GM10266 (cell line): ENCODE results near the gene PLCH1.

Experiments used
- DNase-seq: peaks from one replicate; pipeline ENCODE4 v3.0.0; 2012; ENCODE audit errors: extremely low spot score
- CTCF ChIP-seq: IDR thresholded peaks from 2 replicates; pipeline ENCODE4 v1.5.1; 2012; ENCODE audit warnings: mild to moderate bottlenecking, low read depth; ENCODE audit not compliant: control insufficient read depth, insufficient read depth; ENCODE audit errors: missing control alignments

Gene PLCH1

GRCh38 chr3:155394240-155394639 lies 350.6 kb downstream of the PLCH1 start:
- TF ChIP-seq CTCF: no peak
- no peak for DNase-seq

GRCh38 chr3:155393316-155393715 lies 351.6 kb downstream of the PLCH1 start:
- no peak for DNase-seq
- TF ChIP-seq CTCF: no peak

- TF ChIP-seq CTCF: no peak
- DNase-seq: no peak
These were observed 352.7 kb downstream of the PLCH1 start for GRCh38 chr3:155392138-155392537.

GRCh38 chr3:155391551-155391958 lies 353.3 kb downstream of the PLCH1 start:
- TF ChIP-seq CTCF: no peak
- no peak for DNase-seq

GRCh38 chr3:155391104-155391503 lies 353.8 kb downstream of the PLCH1 start:
- no peak for DNase-seq
- no peak for TF ChIP-seq CTCF

GRCh38 chr3:155390351-155390750 lies 354.5 kb downstream of the PLCH1 start:
- no peak for TF ChIP-seq CTCF
- no peak for DNase-seq

- no peak for DNase-seq
- TF ChIP-seq CTCF: no peak
These were observed 356.5 kb downstream of the PLCH1 start for GRCh38 chr3:155388417-155388816.
